Adrenal gland (tissue), 5 donors: ENCODE results near the gene GNAQ.

Experiments used
- CTCF ChIP-seq, 6 experiments: fragments of 450-650 bp in 4 of 6; fragments of 200-600 bp in 2 of 6; sonication (generic) in 1 of 6; IDR thresholded peaks; 1 replicate in 5 of 6; 2 replicates in 1 of 6; pipeline versions ENCODE4 v1.5.1 to v1.8.0; 2016 to 2021; ENCODE audit warnings: antibody characterized with exemption in 6 of 6, mild to moderate bottlenecking in 2 of 6, moderate library complexity in 1 of 6
- POLR2A ChIP-seq, 2 donors: fragments of 450-650 bp; IDR thresholded peaks; one replicate each; pipeline ENCODE4 v1.6.1; 2017; ENCODE audit warnings: antibody characterized with exemption in 2 of 2, mild to moderate bottlenecking in 2 of 2, moderate library complexity in 1 of 2
- donor health status: DM: no; HTN: no; CAD: no.

DNA sequence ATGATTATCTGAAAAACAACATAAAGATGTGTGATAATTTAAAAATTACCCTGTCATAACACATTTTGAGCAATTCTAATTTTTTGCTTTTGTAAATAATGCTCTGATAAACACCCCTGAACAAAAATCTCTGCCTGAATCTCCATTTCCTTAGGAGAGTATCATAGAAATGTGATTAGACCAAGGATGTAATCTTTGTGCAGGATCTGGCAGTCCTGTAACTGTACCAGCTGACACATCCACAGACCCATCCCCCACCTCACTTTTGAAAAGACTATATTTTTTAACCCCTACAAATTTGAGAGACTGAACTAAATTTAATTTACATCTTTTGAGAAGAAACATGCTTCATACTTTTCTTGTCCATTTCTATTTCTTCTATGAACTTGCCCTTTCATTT, 101.7 kb downstream of the GNAQ start:
- TF ChIP-seq CTCF (IDR thresholded peaks at IDR 0.05) (no peak), POLR2A (IDR thresholded peaks at IDR 0.05) (no peak)
